Choroid plexus epithelial cell (primary cell): Measurements from ENCODE around the gene OTOP3.
"Not testable (repeated sequence)": the region's sequence is repeated elsewhere in the genome, so short reads cannot be mapped to it uniquely, and the experiment has no call there.

ENCODE experiments used
- DNase-seq: peaks from one replicate; pipeline ENCODE4 v3.0.0-alpha.2; 2010; ENCODE audit warnings: low read depth
- H3K4me3 ChIP-seq: 2 replicates; pipeline ENCODE4 v1.5.1; 2011; ENCODE audit warnings: low read depth, mild to moderate bottlenecking, control low read depth, low read length, moderate library complexity
- TF ChIP-seq, protein P1 (sequence below): conservative IDR thresholded peaks from 2 replicates; pipeline ENCODE4 v1.5.1; 2011; ENCODE audit warnings: low read depth, mild to moderate bottlenecking, control low read depth, inconsistent platforms, low read length, moderate library complexity

The OTOP3 gene

GRCh38 chr17:74978240-74978639 is 42.5 kb downstream of the OTOP3 start:
- TF ChIP-seq, protein P1, sequence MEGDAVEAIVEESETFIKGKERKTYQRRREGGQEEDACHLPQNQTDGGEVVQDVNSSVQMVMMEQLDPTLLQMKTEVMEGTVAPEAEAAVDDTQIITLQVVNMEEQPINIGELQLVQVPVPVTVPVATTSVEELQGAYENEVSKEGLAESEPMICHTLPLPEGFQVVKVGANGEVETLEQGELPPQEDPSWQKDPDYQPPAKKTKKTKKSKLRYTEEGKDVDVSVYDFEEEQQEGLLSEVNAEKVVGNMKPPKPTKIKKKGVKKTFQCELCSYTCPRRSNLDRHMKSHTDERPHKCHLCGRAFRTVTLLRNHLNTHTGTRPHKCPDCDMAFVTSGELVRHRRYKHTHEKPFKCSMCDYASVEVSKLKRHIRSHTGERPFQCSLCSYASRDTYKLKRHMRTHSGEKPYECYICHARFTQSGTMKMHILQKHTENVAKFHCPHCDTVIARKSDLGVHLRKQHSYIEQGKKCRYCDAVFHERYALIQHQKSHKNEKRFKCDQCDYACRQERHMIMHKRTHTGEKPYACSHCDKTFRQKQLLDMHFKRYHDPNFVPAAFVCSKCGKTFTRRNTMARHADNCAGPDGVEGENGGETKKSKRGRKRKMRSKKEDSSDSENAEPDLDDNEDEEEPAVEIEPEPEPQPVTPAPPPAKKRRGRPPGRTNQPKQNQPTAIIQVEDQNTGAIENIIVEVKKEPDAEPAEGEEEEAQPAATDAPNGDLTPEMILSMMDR = no peak
- DNase-seq = no peak
- H3K4me3 ChIP-seq = no peak overlapping the region

- no peak overlapping the region for H3K4me3 ChIP-seq
- no peak for DNase-seq
- TF ChIP-seq, protein P1 = no peak
Observed at GRCh38 chr17:74979408-74980146, 43.9 kb downstream of the OTOP3 start.

DNA sequence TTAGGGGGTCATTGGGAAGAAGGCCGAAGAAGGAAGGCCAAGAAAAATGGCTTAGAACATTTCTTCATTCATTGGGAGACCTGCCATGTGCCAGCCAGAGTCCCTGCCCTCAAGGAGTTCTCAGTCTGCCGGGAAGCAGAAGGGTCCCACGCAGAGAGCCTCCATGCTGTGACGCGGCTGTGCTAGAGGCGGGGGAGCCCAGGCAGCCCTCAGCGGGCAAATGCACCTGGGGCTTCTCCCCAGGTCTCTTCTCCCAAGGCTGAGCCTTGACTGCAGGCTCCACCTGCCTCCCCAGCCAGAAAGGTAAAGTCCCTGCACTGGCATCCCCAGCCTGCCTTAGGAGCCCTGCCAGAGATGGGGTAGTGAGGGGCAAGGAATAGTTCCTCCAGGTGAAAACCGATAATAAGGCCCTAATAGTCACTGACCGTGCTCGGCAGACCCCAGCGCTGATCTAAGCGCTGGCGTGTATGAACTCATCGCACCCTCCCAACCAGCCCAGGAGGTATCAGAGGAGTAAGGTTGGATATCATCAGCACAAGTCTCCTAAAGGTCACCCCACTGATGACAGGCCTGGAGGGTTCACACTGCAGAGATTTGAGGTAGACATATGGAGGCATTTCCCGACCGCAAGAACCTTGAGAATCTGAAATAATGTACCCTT is 45.8 kb downstream of the OTOP3 start:
- H3K4me3 ChIP-seq = peak overlapping the region; percentile 72
- DNase-seq = no peak
- TF ChIP-seq, protein P1 = no peak

- TF ChIP-seq, protein P1 = no peak
- peak; percentile 44 for DNase-seq
Observed at GRCh38 chr17:74981979-74982662, 46.4 kb downstream of the OTOP3 start.

GRCh38 chr17:74982663-74983313 is 47.1 kb downstream of the OTOP3 start:
- not testable (repeated sequence) for DNase-seq
- peak overlapping the region; percentile 72 for H3K4me3 ChIP-seq

More at GRCh38 chr17:74981979-74982662, 46.4 kb downstream of the OTOP3 start:
- peak overlapping the region; percentile 72 for H3K4me3 ChIP-seq

DNA sequence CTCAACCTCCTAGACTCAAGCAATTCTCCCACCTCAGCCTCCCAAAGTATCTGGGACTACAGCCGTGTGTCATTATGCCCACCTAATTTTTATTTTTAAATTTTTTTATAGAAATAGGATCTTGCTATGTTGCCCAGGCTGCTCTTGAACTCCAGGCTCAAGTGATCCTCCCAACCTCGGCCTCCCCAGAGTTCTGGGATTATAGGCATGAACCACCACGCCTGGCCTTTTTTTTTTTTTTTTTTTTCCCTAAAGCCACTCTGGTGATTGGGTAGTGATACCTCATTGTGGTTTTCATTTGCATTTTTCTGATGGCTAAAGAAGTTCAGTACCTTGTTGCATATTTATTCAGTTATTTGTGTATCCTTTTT is 50.5 kb downstream of the OTOP3 start:
- no peak for DNase-seq
- TF ChIP-seq, protein P1 = no peak
- H3K4me3 ChIP-seq = no peak overlapping the region

DNA sequence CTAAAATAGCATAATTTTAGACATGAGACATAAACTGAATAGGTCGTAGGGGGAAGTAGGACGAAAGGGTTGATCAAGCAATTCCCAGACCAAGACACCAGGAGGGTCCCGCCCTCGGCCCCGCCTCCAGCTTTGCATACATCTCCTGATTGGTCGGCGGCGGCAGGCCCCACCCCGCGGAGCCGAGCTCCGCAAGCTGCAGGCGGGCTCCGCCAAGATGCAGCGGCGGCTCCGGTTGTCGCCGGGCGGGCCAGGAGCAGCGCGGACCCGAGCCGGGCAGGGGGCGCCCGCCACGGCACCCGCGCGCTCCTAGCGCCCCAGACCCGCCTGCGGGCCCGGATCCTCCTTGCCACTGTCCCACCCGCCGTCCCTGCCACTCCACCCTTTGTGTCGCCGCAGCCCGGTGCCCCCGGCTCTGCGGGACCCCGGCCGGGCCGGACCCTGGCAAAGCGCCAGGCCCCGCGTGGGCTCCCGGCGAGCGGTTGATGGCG is 51.8 kb downstream of the OTOP3 start, which contains the start of gene CDR2L:
CDR2L (plus strand) TSS at position 215 of the 491 bp plus-strand sequence. CDS start 412 bp downstream, outside the sequence.
- TF ChIP-seq, protein P1 = no peak

More for the DNA sequence above, 51.8 kb downstream of the OTOP3 start, which contains the start of gene CDR2L:
- peak within 1 kb of the TSS; percentile 83 for H3K4me3 ChIP-seq
- DNase-seq = peak; percentile 94
